T-helper 1 cell (primary cell): Measurements from ENCODE around the gene KIF7.
"Not testable (repeated sequence)": the region's sequence is repeated elsewhere in the genome, so short reads cannot be mapped to it uniquely, and the experiment has no call there.

Experiments used
- DNase-seq, 5 donors: peaks; one replicate each; pipeline ENCODE4 v3.0.0-alpha.2; 2012 to 2020
- total RNA-seq, 4 donors: gene quantifications; one replicate each; lab custom pipeline; 2026; lab: John Stamatoyannopoulos, UW

KIF7 gene, protein sequence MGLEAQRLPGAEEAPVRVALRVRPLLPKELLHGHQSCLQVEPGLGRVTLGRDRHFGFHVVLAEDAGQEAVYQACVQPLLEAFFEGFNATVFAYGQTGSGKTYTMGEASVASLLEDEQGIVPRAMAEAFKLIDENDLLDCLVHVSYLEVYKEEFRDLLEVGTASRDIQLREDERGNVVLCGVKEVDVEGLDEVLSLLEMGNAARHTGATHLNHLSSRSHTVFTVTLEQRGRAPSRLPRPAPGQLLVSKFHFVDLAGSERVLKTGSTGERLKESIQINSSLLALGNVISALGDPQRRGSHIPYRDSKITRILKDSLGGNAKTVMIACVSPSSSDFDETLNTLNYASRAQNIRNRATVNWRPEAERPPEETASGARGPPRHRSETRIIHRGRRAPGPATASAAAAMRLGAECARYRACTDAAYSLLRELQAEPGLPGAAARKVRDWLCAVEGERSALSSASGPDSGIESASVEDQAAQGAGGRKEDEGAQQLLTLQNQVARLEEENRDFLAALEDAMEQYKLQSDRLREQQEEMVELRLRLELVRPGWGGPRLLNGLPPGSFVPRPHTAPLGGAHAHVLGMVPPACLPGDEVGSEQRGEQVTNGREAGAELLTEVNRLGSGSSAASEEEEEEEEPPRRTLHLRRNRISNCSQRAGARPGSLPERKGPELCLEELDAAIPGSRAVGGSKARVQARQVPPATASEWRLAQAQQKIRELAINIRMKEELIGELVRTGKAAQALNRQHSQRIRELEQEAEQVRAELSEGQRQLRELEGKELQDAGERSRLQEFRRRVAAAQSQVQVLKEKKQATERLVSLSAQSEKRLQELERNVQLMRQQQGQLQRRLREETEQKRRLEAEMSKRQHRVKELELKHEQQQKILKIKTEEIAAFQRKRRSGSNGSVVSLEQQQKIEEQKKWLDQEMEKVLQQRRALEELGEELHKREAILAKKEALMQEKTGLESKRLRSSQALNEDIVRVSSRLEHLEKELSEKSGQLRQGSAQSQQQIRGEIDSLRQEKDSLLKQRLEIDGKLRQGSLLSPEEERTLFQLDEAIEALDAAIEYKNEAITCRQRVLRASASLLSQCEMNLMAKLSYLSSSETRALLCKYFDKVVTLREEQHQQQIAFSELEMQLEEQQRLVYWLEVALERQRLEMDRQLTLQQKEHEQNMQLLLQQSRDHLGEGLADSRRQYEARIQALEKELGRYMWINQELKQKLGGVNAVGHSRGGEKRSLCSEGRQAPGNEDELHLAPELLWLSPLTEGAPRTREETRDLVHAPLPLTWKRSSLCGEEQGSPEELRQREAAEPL (N-terminal part only)
- total RNA-seq = 0 reads per million in 4 donors

DNA sequence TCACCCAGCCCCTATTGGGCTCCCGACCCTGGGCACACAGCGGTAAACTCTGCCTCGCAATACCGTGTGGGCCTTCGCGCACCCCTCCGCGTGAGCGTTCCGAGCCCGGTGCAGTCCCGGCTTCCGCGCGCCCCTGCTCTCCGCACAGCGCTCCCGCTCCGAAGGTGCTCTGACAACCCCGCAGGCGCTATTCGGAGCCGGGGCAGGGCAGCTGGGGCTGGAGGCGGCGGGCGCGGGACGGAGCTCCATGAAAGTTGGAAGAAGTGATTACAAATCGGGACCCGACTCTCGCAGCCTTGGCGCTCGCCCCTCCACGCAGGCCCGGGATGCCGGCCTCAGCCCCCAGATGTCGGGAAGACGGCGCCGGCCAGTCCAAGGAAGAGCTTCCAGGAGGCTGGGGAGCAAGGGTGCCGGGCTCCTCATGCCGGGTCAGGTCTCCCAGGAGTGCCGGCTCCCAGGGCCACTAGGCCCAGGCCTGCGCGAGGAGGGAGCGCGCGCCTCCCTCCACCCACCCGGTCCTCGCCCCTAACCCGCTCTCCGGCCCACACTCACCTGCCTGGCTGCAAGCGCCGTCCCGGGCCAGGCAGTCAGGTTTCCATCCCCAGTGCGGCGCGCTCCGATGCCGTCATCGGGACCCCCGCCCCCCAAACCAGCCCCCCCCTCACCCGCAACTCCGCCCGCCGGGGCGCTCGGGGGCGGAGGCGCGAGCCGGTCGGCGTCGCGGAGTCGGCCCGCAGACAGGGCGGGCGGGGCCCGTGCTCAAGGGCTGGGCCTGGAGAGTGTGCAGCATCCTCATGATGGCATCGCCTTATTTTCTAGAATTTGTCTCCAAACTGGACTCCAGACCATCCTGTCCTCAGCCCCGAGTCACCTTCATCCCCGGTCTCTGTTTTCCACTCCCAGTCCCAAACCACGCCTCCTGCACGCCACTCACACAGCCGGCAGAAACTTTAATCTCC, at the start of gene KIF7:
KIF7 (minus strand) TSS at position 621 of the 959 bp plus-strand sequence. CDS start 2,537 bp downstream, outside the sequence.
- DNase-seq = no peak

GRCh38 chr15:89704411-89704810, 49.1 kb upstream of the KIF7 start:
- DNase-seq = no peak

GRCh38 chr15:89695198-89695597, 39.9 kb upstream of the KIF7 start:
- DNase-seq = no peak

DNA sequence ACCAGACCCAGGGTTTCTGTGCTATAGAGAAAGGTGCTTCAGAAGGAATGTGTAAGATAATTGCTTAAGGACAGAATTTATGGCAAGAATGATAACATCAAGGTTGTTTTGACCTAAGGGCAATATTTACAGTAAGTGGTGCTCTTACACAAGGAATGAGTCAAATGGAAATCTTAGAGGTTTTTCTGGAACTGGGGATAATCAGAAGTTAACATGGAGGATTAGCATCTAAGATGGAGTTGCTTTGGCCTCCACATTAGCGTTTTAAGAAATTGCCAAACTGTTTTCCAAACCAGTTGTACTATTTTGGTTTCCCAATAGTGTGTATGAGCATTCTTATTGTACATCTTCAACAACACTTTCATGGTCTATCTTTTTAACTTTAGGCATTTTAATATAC, 38.4 kb upstream of the KIF7 start:
- no peak for DNase-seq

GRCh38 chr15:89693091-89693490, 37.8 kb upstream of the KIF7 start:
- DNase-seq = no peak

GRCh38 chr15:89690276-89691218, 35.3 kb upstream of the KIF7 start, which contains the start of the genes PEX11A and WDR93:
Gene PEX11A, minus strand, starts transcription at chr15:89690754. Its CDS starts 122 bp downstream, at chr15:89690632.
Gene WDR93, plus strand, starts transcription at chr15:89690811. Its CDS starts 10,936 bp downstream, at chr15:89701747.
- DNase-seq = peak; percentile 55 to 74 (median 66)

- DNase-seq = not testable (repeated sequence)
Measured at GRCh38 chr15:89689930-89690275, 34.6 kb upstream of the KIF7 start.

GRCh38 chr15:89686522-89686921, 31.3 kb upstream of the KIF7 start:
- no peak for DNase-seq

- no peak for DNase-seq
Measured at GRCh38 chr15:89685995-89686394, 30.7 kb upstream of the KIF7 start.

DNA sequence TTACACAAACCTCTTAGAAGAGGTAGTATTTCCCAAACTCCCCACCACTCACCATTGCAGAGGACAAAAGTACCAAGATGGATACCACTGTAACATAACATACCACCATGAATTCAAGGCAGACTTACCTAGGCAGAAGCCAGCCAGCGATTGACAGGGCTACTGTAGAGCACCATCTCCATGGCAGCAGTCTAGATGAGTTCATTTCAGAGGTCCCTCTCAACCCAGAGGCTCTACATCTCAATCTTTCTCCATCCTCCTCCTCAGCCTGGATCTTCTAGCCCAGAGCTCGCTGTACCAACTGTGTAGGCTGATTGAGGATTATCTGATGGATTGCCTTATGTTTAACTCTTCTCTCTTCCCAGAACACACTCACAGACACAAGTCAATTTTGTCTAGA, 25.9 kb upstream of the KIF7 start:
- no peak for DNase-seq

- no peak for DNase-seq
Measured at GRCh38 chr15:89680282-89680873, 25.1 kb upstream of the KIF7 start.

GRCh38 chr15:89679212-89679611, 23.9 kb upstream of the KIF7 start, which contains the start of gene PLIN1:
Gene PLIN1, minus strand, starts transcription at chr15:89679367. Its CDS starts 1,878 bp downstream, at chr15:89677489.
- no peak for DNase-seq

DNA sequence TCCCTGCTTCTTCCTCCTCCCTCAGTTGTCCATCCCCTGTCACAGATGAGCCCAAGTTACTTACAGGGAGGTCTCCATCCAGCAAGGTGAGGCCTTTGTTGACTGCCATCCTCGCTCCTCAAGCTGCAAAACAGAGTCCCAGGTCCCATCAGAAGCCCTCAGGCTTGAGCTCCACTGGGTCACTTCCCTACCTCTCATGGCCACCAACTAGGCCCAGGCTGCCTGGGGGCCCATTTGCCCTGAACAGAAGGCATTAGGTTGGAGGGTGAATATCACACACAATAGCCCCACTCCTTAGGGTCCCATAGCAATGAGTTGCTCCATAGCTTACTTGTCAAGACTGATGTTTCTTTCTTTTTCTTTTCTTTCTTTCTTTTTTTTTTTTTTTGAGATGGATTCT, 22.1 kb upstream of the KIF7 start:
- no peak for DNase-seq

DNA sequence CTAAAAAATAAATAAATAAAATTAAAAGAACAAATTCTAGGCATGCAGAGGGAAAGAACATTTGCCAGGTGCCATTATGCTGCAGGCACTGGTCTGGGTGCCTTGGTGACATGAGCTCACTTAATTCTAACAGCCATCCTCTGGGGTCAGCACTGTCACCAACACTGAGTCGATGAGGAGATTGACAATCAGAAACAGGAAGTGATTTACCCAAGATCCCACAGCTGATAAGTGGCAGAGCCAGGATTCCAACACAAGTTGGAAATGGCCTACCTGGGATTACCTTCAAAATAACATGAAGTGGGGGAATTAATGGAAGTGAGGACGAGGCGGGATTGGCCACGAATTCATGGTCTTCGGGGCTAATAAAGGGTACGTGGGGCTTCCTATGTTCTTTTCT, 20.3 kb upstream of the KIF7 start:
- DNase-seq = no peak

GRCh38 chr15:89674526-89674925, 19.3 kb upstream of the KIF7 start:
- no peak for DNase-seq

DNA sequence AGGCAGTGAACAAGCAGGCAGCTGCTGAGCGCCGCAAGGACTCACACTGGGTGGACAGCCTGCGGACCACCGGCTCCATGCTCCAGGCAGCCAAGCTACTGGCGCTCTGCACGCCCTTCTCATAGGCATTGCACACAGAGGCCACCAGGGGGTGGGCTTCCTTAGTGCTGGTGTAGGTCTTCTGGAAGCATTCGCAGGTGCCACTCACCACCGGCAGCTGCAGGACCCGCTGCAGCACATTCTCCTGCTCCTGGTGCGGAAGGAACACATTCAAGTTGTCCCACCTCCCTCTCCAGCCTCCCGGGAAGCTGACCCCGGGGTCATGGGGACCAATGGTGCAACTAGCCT, 17.9 kb upstream of the KIF7 start:
- no peak for DNase-seq

DNA sequence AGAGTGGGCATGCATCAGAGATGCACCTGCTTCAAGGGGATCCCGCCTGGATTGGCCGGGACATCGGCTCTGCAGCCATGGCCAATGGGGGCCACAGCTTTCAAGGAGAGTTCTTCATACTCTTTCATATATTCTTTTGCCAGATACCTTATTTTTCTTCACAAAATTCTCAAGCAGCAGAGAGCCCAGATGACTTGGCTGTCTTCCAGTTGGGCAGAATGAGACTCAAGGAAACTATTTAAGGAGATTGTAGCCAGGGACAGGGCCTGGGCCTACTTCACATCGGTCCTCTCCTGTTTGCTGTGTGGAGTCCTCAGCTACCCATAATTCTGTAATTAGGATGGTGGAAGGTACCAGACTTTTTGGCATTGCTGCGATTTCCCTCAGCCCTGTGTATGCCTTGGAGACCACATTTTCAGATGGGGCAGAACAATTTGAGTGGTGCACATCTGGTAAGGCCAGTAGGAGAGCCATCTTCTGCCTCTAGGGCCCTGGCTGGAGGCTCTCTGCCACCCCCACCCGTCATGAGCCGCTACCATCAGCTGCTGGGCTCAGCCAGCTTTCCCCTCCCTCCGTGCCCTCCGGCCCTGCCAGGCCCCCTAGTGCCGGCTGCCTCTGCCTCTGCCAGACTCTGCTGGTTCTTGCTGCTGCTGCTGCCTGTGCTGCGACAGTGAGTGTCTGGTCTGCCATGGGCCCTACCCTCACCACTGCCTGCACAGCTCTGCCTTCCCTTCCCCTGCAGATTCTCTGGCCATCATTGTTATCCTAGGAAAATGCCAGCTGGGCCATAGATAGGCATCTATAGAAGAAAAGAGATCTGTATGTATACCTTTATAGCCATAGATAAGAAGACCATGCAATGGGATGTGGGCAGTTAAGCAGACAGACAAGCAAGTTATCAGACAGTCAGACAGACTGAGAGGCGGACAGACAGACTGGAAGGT, 17.2 kb upstream of the KIF7 start:
- no peak for DNase-seq

DNA sequence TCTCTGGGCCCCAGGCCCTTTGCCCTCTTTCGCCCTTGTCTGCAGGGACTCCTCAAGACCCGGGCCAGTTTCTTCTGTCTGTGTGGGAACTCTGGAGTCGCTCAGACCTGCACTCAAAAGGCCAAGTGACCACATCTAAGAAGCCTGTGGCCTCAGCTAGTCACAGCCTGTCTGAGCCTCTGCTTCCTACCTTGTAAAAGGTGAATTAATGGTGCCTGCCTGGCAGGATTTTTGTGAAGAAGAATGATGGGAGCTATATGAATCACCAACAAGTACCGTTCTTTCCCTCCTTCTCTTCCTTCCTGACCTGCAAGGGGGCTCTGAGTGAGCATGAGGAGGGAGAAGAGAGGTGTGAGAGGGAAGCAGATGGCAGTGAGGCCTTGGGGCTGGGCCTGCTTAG, 16.4 kb upstream of the KIF7 start:
- no peak for DNase-seq
